A673 (cell line): ENCODE measurements around the gene SLC10A4.

Source experiments
- CTCF ChIP-seq: fragments of 300-800, 200-600 bp; sonication (generic); conservative IDR thresholded peaks from 2 replicates; pipeline ENCODE4 v1.5.1; 2017; ENCODE audit warnings: low read depth, mild to moderate bottlenecking, antibody characterized with exemption, low read length, moderate library complexity, mixed read lengths
- EZH2 ChIP-seq: fragments of 200-600 bp; sonication (generic); IDR thresholded peaks from 2 replicates; pipeline ENCODE4 v1.6.1; 2017; ENCODE audit warnings: borderline replicate concordance, low read depth, mild to moderate bottlenecking, mixed read lengths, antibody characterized with exemption, low read length; ENCODE audit not compliant: poor library complexity, severe bottlenecking

GRCh38 chr4:48436318-48436717, 46.8 kb upstream of the SLC10A4 start:
- no peak for TF ChIP-seq CTCF
- TF ChIP-seq EZH2, result no peak
